ENCODE data around the gene MOB3B.
"Not testable (repeated sequence)": the region's sequence is repeated elsewhere in the genome, so short reads cannot be mapped to it uniquely, and the experiment has no call there.

Gene MOB3B

DNA sequence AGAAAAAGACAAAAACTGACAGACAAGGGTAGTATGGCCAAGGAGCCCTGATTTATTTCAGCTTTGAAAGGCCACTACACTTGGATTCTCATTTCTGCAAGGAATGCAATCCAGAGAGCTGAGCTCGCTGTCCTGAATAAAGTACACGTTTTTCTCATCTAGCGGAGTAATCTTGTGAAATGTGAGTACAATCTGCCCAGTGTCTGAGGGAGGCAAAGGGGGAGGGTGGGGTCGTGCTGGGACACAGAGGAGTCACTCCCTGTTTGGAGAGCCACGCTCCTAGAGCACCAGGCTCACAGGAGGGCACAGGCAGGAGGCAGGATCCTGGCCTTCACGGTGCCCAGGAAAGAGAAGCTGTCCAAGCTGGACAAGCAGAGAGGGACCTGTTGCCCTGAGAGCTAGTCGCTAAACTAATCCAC lies 56.5 kb downstream of the MOB3B start:
- DNase-seq, result no peak

DNA sequence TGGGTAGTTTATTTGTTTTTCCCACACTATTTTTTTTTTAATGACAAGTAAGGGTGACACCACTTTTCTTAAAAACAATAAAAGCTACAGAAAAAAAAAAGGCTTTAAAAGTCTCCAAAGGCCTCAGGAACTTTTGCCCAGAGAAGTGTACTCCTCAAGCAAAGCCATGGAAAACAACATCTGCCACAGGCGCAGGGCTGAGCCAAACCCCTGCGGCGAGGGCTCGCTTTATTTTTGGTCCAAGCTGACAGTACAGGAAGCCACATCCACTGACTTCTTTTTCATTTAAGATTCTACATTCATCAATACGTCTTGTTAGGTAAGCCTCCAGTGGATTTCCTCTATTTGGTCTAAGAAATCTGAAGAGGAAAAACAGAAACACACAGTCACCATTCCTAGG lies 57.4 kb downstream of the MOB3B start:
- DNase-seq, result no peak

DNA sequence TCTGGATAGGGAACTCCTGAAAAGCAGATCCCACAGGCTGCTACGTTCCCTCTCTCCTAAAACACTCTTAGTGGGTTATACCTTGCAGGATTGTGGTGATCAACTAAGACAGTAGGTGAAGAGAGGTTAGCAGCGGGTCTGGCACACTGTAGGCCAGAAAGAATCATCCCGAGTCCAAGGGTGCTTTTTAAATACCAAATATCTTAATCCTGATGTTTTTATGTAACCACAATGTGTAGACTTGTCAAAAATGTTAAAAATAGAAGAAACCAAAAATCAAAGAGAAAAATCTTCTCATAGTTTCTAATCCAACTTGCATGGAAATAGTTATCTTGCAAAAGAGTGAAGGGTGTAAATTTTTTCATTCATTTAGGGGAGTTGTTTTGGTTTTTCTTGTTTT lies 57.8 kb downstream of the MOB3B start:
- DNase-seq, result no peak

DNA sequence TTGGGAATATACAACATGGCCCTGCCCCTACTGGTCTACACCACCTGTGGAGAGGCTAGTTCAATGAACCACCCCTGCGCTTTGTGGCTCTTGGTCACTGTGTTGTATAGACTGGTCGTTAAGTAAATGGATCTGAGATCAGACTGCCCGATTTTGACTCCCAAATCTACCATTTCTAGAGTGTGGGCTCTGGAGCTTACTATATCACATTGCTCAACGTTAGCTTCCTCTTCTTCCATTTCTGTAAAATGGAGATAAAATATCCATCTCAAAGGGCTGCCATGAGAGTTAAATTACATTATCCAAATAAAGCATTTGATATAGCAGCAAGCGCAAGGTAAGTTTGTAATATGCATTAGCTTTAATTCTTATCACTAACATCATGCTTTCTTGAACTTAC lies 58.2 kb downstream of the MOB3B start:
- no peak for DNase-seq

DNA sequence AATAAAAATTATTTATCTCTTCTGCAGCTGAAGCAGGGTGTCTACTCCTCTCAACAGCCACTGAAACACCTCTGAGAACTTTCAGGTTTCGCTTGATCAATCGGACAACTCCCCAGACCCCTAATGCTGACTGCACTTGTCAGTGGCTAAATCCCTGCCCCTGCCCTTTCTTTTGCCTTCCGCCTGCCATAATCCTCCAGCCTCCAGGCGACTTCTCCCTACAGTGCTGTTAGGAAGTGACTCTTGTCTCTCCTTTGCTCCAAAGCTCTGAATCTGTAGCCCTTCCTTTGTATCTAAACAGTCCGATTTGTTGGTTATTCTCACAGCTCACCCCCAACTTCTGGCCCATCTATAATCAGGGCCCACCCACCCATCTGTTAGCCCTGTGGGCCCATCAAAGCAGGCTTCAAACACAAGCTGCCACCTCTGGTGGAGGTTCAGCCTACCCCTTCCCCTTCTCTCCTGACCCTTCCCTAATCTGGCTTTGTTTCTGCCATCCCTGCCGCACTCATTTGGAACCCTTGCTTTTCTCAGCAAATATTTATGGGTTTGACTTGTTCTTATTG lies 59.2 kb downstream of the MOB3B start:
- DNase-seq, result no peak

DNA sequence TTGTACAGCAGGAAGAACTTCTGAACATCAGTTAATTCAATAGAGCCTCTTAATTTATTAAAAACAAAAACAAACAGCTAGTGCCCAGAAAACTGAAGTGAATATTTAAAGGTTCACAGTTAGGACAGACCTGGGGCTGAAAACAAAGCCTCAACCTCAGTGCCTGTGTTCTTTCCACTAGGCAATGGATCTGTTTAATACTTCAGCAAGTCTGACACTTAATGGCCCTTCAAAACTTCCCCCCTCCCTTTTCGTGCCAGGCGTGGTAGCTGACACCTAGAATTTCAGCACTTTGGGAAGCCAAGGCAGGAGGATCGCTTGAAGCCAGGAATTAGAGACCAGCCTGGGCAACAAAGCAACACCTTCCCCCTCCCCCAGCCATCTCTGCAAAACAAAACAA lies 60.1 kb downstream of the MOB3B start:
- DNase-seq, result no peak

DNA sequence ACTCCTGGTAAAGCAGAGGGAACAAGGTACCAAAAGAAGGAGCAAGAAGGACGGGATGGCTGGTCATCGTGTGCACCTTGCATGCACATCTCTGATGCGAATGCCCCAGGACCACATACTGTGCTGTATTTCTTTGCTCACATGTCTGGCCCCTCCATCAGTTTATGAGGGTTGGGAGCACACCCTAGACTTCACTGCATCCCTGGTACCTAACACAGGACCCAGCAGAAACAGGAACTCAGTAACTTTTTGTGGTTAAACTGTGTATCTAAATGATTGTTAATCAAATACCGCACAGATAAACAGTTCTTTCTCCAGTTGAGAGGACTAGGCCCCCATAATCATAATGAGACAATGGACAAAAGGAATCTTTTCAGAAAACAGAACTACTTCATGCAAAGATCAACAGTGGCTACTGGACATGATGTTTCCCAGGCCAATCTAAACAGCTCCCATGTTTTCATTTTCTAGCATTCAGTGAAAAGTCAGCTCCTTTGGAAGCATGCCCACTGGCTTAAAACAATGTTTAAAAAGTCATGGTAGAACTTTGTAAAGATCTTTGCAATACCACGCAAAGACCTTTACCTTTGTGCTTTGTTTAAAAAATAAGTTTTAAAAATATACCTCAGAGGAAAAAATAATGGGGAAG lies 61.0 kb downstream of the MOB3B start:
- no peak for DNase-seq

DNA sequence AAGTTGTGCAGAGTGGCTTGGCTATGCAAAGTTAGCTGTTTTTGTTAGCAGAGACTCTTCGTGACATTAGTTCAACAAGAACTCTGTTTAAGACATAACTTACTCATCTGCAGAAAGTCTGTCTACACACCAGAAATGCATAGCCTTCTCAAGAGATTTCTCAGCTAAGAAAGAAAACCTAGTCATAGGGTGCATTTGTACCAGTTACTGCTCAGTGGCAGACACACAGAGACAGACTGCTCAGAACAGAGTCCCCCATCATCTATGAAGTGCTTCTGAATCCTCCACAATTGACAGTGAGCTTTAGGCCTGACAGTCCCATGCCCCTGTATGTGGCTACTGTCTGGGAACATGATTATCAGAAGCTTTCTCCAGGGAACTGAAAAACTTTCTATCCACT lies 61.6 kb downstream of the MOB3B start:
- no peak for DNase-seq

DNA sequence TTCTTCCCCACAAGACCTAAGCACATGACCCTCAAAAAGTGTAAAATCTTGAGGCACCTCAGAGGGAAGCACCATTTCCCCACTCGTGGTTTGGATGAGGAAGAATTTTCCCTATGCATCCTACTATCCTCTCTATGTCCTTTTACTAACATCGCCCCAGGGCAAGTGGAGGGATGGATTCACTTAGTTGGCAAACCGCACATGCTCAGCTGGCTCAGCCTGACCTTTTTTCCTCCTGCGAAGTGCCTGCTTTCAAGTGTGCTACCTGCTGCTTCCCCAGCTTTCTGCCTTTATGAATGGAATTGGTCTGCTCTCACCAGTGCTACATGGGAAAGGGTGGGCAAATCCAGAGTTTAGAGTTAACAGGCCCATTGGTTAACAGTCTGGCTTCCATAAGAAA lies 62.1 kb downstream of the MOB3B start:
- no peak for DNase-seq

DNA sequence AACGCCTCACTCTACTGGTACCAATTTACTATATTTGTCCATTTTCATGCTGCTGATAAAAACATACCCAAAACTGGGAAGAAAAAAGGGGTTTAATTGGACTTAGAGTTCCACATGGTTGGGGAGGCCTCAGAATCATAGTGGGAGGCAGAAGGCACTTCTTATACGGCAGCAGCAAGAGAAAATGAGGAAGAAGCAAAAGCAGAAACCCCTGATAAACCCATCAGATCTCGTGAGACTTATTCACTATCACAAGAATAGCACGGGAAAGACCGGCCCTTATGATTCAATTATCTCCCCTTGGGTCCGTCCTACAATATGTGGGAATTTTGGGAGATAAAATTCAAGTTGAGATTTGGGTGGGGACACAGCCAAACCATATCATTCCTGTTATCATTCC lies 63.1 kb downstream of the MOB3B start:
- not testable (repeated sequence) for DNase-seq

DNA sequence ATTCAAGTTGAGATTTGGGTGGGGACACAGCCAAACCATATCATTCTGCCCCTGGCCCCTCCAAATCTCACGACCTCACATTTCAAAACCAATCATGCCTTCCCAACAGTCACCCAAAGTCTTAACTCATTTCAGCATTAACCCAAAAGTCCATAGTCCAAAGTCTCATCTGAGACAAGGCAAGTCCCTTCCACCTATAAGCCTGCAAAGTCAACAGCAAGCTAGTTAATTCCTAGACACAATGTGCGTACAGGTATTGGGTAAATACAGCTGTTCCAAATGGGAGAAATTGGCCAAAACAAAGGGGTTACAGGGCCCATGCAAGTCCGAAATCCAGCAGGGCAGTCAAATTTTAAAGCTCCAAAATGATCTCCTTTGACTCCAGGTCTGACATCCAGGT lies 64.7 kb downstream of the MOB3B start:
- not testable (repeated sequence) for DNase-seq

DNA sequence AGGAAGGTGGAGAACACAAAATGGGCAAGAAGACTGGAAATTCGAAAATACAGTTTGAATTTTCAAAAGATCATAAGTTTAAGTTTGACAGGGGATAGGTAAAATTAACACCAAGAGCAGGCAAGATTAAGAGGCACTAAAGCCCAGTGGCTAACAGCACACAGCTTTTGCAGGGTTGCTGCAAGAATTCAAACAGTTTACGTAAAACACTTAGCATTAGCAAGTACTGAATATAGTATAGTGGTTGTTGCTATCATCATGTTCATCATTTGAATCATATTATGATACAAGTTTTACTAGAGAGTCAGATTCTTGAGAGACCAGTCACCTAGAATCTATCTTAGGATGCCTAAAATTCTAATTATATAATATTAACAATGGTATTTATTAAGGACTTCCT lies 66.8 kb downstream of the MOB3B start:
- no peak for DNase-seq

DNA sequence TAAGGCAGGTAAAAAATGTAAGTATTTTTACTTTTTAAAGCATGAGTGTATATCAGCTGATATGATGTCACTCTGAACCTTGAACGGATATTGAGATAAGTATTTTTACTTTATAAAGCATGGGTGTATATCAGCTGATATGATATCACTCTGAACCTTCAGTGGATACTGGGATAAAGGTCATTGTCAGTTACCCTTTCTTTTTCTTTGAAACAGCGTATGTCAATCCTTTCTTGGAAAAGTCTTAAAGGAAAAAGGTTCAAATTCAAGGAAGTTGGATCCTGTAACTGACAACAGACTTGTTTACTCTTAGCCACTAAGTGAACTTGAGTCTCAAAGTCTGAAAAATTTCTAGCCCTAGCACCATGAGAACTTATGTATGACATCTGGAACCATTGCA lies 67.2 kb downstream of the MOB3B start:
- DNase-seq, result no peak

DNA sequence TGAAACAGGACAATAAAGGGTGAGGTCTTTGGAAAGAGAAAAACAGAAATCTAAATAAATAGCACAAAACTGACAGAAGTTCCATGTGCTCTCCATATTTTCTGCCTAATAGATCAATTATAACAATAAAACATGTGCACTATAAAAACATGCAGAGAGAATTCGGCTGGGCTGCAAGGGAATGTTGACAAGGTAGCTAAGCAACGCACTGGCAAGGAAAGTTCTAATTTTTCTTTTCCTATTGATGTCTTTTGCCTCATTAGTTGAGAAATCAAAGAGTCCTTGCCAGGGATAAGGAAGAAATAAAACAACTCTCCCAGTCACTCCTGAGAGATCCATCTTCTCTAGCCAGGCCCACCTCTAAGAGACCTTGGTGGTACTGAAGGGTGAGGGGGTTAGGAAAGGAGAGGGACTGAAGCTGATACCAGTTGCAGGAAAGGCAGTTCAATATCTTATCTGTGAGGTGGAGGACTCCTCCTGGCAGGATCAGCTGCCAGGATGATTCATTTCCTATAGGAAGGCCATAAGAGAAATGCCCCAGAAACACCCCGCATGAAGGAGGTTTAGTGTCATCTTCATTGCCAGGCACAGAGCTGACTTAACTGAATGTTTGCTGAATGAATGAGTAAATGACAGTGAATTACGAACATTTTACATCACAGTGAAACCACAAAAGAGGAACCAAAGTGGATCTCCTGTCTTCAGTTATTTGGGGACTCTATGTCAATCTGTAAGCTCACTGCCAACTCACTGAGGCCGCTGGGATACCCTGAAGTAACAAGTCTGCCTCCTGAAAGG lies 69.2 kb downstream of the MOB3B start:
- DNase-seq, result no peak

DNA sequence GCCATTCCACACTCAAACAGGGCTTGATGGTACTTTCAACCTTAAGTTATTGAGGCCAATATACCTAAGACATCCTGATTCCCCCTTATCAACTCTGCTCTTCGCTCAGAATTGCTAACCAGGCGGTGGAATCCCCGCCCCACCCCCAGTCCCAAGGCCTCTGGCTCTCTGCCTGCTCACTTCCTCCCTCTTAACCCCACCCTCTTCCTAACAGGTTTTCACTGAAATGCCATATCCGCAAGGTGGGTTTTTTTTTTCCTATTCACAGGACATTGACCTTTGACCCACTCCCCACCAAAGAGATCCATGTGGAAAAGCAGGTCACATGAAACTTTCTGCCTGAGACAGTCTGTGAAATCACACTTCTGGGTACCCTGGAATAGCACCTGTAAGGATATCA lies 72.2 kb downstream of the MOB3B start:
- no peak for DNase-seq

DNA sequence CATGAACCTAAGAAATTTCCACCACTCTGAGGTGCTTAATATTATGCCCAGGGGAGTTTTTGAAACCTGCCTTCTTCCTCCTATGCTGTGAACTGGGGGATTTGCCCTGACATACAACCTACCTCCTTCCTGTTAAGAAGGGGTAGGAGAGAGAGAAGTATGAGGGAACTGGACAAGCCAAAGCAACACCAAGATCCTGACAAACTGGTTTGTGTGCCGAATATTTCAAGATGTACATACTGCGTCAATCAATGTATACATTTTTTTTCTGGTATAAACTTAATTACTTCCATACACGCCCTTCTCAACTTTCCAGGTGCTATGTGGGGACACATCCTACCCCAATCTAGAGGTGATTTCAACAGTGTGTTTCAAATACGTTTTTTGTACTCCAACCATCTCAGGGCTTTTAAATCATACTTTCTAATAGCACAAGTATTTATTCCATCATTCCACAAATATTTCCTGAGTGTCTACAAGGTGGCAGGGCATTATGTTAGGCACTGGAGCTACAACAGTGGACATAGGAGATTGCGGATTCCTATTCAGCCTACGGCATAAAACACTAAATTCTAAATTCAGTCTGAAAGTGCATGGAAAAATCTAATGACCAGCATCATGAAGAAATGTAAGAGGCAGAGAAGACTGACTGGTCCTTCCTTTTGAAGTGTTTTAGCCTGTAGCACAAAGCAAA lies 75.6 kb downstream of the MOB3B start:
- DNase-seq, result no peak

DNA sequence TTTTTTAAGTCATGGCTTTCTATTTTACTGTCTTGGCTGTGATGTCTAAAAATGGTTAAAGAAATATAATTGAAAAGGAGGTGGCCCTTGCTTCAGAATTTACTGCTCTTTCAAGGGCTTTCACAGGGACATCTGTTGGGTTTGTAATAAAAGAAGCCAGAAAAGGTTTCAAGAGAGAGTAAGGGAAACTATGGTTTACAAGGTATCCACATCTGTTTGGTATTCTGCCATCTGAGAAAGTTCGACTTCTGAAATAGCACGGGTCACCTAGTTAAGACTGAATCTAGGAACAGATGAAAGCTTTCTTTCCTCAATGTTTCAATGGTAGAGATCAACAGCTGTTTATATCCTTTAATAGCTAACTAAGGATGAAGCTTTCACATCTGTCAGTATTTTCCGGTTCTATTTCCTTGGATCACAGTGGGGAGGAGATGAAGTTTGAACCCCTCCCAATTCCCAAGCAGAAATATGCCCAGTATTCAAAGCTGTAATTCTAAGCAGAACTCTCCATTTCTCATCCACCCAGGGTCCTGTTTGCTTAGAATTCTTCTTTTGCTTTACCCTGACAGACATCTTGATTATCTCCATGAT lies 78.3 kb downstream of the MOB3B start:
- no peak for DNase-seq

DNA sequence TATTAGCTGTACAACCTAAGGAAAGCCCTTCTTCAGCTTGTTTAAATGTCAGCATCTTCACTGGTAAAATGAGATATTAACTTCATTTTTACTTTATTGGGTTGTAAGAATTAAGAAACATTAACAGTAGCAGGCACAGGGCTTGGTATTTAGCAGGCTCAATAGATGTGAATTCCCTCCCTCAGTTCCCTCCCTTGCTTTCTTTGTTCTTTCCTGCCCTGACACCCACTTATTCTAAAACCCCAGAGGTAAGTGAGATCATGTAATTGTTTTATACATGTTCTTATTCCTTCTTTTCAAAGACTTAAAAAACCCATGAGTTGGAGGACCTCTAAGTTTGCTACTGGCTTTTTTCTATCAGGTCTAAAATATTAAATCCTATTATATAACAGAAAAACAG lies 78.9 kb downstream of the MOB3B start:
- no peak for DNase-seq

DNA sequence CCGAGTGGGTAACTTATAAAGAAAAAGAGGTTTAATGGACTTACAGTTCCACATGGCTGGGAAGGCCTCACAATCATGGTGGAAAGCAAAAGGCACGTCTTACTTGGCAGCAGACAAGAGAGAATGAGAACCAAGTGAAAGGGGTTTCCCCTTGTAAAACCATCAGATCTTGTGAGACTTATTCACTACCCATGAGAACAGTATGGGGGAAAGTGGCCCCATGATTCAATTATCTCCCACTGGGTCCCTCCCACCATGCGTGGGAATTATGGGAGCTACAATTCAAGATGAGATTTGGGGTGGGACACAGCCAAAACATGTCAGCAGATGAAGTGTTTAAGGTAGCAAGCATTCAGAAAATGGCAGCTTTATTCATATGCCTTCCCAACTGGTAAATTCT lies 81.3 kb downstream of the MOB3B start:
- DNase-seq, result peak; percentile 9

DNA sequence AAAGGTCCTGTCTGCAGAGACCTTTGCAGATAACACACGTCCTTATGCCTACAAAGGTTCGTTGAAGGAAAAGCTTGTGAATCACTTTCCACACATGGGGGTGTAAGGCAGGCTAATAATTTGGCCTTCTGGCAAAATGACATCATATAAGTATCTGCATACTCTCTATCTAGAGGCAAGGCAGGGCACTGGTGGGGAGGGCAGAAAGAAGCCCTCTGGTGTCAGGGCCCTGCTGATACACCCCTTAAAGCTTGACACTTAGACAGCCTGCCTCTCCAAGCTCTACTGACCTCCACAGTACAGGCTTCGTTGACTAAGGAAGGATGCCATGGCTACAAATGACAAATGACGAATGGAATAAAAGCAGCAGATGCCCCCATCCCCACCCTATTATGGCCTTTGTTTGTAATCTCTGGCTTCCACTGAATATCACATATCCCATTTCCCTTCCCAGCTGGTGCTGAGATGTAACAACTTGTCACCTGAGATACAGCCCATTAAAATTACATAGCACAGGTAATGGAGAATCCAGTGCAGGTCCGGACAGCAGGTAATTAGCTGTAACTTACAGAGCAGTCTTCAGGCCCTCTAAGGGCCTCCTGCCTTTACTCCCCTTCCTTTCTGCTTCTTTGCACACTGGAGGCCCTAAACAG lies 82.5 kb downstream of the MOB3B start:
- DNase-seq, result no peak

DNA sequence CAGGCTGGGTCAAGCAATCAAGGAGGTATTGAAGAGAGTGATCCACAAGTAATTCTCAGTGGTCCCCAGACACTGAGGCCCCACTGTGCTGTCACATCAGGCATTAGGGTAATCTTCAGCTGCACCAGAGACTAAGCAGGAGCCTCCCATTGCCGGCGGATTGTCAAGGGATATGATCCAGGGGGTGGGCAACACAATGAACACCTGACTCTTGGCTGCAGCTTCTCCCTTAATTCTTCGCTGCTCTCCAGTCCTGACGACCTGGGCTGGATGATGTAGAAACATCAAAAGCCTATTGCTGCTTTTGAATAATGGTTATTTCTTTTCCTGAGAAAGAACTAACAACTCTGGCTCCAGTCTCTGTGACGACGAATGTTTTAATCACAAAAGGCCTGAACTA lies 83.9 kb downstream of the MOB3B start:
- no peak for DNase-seq

DNA sequence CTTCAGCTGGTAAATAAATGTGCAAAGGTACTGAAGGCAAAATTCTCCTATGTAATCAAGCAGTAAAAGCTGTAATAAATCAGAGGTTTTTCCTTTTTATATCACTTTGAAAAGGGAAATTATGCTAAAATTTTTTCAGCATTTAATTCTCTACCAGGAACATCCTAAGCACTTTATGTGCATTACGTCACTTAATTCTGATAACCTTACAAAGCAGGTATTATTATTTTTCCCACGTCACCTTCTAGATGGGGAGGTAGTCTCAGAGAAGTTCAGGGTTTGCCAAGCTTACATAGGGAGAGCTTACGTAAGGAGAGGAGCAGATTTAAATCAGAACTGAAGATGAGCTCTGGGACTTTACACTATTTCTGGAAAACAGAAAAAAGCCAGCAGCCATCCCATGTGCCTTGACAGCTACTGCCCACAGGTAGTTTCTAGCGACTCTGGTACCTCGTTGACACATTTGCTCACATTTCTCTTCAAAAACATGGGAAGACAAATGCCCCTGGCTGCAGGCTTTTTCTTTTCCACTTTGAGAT lies 84.5 kb downstream of the MOB3B start:
- no peak for DNase-seq

DNA sequence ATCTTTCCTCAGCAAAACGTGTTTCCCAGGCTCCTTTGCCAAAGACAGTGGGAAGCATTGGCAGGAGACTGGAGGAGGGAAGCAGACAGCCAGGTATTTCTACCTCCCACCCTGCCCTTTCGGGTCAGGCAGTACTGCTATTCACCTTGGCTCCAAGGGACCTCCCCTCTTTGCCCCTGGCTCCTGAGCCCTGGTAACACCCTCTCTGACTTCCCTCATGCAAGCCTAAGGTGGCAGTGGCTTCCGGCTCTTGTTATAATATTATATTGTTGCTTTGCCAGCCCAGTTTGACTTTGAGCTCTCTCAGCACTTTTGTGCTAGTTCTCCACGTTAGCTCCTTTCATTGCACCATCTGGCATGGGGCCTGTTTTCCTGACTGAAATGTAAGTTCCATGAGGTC lies 87.2 kb downstream of the MOB3B start:
- DNase-seq, result no peak
